Stimulated activated CD4-positive, alpha-beta T cell treated with anti-CD3 and anti-CD28 coated beads, Interleukin-15, amount 100 ng/mL, for 1 hour (primary cell): ENCODE results near the gene FLNB.

Experiments
- DNase-seq, 2 donors: peaks; one replicate each; pipeline ENCODE4 v3.0.0-alpha.2; 2020; ENCODE audit warnings: low read depth in 1 of 2, low spot score in 1 of 2

FLNB gene

DNA sequence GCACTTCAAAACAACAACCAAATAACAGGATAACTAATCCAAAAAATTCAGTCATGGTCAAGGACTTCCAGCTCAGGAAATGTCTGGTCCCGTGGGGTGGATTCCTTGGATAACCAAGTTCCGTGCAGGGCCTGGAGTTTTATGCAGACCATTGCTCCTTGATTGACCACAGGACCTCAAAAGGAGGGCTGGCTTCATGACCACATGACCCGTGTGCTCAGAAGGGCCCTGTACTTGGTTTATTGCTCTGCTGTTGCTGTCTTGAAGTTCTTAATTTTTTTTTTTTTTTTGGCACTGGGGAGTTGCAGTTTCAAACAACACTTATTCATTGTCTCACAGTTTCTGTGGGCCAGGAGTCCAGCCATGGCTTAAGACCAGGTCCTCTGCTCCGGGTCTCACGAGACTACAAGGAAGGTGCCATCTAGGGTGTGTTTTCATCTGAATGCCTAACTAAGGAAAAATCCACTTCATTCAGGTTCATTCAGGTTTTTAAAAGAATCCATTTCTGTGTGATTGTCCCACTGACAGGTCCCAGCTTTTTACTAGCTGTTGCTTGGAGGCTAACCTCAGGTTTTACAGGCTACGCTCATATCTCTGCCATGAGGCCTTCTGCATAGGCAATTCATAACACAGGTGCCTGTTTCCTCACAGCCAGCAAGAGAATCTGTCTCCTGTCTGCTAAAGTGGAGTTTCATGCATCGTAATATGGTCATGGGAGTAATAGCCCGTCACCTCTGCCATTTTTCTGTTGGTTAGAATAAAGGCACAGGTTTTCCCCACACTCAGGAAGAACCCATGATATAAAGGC is 65.3 kb downstream of the FLNB start:
- DNase-seq, result no peak

DNA sequence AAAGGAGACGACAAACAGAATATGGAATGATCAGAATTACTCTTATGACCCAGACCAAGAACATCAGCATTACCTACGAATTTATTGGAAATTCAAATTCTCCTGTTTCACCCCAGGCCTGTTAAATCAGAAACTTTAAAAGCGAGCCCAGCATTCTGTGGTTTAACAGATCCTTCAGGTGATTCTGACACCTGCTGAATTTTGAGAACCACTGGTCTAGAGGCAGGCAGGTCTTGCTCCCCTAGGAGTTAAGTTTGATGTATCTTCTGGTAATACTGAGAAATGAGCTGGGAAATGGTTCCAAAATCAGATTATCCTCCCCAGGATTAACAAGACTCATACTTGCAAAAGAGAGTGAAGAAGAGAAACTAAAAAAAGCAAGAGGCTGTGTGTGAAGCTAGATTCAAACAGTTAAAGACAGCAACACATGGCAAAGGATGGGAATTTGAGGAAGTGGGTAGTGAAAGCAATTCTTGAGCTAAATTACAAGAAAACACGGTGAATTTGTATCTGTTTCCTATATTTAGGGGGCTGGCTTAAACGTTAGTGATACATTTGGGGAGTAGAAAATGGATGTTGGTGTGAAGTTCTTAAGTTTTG is 66.0 kb downstream of the FLNB start:
- no peak for DNase-seq

DNA sequence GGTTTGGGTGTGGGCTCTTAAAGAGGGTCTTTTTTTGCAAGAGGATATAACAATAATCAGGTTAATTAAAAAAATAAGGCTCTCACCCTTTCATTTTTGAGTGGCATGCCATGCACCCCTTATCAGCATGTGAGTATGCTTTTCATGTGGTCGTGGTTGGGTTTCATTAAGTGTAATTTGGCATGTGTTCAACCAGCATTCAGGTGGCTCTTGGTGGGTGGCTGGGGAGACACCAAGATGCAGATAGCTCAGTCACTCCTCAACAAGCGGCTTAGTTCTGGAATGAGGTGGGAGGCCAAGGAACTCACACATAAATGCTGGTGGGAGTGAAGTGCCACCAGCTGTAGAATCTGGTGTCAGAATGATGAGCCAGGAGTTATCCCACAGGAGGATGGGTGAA is 66.8 kb downstream of the FLNB start:
- peak in 1 of 2 donors; percentile 2 for DNase-seq

DNA sequence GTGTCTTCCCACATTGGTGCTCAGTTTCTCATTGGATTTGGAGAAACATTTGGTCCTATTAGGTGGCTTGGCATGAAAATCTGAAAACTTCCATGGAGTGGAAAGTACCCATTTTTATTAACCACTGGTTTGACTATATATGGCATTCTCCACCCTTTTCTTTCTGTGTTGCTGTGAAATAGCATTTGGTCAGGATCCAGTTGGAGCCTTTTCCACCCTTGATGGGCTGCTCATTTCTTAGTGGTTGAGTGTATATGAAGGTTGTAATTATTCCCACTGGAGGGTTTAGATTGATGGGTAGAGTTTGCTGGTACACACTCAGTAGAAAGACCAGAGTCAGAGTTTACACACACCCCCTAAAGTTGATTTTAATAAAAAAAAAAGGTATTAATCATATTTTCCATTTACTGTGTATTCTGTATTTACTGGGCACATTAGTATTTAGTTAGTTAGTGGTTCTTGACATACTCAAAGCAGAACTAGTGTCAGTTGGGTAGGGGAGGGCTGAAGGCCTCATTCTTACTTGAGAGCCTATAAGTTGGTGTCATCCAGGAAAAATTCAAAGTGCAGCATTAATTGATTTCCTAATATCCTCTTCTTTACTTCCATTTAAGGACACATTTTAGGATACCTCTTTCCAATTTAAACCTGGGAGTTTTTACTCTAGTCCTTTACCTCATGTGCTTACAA is 69.5 kb downstream of the FLNB start:
- no peak for DNase-seq

DNA sequence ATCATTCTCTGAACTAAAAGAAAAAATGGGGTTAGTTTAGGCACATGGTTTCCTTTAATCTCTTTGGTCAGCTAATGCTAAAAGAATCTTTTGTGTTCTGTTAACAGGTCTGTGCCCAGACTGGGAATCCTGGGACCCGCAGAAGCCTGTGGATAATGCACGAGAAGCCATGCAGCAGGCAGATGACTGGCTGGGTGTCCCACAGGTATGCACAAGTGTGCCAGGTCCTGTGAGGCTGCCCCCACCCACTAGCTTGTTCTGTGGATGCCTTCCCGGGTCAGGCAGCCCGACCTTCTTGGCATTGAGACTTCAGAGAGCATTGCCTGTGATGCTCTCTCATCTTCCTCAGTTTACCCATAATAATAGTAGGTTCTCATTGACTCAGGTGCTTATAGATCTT is 70.4 kb downstream of the FLNB start:
- DNase-seq, result no peak

- no peak for DNase-seq
These were observed 71.6 kb downstream of the FLNB start for GRCh38 chr3:58079773-58080172.

GRCh38 chr3:58082047-58082446 is 73.8 kb downstream of the FLNB start:
- DNase-seq, result no peak

DNA sequence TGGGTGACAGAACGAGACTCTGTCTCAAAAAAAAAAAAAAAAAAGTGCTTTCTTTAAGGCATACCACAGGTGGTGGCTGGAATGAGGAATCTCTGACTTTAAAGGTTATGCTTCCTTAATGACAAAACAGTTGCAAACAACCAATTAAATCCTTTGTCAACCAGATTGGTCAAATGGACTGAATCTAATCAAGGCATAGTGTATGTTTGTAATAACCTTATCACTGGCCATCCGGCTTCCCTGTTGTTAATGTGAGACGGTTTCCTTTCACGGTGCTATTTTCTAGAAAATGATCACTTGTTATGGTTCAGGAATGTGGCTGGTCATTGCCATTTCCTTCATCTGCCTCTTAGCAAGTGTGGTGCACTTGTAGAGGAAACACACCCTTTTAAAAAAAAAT is 75.9 kb downstream of the FLNB start:
- DNase-seq, result no peak

DNA sequence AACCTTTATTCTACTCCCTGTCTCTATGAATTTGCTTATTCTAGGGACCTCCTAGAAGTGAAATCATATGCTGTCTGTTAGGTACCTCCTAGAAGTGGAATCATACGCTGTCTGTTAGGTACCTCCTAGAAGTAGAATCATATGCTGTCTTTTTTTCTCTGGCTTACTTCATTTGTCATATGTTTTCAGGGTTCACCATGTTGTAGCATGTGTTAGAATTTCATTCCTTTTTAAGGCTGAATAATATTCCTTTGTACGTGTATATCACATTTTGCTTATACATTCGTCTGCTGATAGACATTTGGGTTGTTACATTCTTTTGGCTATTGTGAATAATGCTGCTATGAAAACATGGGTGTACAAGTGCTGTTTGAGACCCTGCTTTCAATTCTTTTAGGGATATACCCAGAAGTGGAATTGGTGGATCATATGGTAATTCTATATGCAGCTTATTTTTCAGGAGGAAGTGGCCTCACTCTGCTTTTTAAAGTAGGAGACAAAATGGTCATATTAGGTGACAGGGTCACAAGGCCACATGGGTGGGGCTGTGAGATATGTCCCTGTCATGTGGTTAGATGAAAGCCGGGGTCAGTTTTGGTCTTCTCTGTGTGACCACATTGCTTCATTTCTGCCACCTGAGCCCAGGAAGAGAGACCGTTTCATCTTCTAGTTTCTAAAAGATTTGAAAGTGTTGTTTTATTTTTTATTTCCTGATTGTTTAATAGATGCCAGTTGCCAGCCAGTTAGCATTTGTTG is 76.7 kb downstream of the FLNB start:
- DNase-seq, result no peak

DNA sequence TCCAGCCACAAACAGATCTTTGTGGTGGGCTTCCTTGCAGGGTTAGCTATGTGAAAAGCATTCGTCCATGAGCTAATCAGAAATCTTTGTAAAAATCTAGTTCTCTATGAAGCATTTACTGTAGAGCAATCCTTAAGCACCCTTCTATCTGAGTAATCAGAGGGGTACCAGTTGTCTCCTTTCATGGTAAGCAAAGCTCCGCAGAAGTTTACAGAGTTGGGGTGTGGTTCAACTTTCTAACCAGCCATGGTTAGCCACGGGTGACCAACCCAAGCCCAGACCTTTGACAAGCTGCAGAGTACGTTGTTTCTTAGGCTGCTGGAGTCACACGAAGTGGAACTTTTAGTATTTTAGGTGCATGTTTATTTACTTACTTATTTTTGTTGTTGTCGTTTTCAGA is 77.4 kb downstream of the FLNB start:
- DNase-seq, result no peak

GRCh38 chr3:58088501-58088900 is 80.3 kb downstream of the FLNB start:
- no peak for DNase-seq

DNA sequence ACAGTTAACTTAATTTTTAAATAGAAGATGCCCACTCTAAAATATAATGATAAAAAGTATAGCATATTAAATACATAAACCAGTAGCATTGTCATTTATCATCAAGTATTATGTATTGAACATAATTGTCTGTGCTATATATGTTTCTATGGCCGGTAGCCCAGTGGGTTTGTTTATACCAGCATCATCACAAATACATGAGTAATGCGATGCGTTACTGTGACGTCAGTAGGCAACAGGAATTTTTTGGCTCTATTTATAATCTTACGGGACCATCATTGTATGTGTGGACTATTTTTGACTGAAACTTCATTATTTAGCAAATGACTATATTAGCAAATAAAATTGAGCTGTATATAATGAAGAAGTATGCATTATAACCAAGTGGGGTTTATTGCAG is 82.1 kb downstream of the FLNB start:
- no peak for DNase-seq

DNA sequence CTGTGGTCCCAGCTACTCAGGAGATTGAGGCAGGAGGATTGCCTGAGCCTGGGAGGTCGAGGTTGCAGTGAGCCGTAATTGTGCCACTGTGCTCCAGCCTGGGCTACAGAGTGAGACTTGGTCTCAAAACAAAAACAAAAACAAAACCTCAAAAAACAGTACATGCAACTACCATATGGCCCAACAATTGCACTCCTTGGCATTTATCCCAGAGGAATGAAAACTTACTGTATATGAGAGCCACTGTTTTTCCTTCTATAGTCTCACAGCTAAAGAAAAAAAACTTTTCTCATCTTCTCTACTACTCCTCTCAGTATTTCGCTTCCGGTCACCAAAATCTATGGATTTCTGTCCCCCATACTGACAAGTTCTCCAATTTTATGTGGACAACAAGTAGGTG is 84.3 kb downstream of the FLNB start:
- no peak for DNase-seq

GRCh38 chr3:58093574-58094195 is 85.5 kb downstream of the FLNB start:
- no peak for DNase-seq

DNA sequence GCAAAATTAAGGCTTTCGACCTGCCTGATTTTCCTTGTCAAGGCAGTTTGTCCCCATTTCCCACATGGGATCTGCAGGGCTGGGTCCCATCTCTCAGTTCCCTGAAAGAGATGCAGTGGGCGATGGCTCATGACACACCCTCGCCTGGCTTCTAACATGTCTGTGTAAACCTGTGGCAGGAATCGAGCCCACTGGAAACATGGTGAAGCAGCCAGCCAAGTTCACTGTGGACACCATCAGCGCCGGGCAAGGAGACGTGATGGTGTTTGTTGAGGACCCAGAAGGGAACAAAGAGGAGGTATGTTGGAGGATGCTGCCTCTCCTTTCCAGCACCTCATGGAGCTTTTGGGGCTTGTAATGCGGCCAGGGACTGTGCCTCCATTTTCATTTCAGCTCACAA is 86.4 kb downstream of the FLNB start:
- no peak for DNase-seq

- no peak for DNase-seq
These were observed 87.4 kb downstream of the FLNB start for GRCh38 chr3:58095603-58096138.

DNA sequence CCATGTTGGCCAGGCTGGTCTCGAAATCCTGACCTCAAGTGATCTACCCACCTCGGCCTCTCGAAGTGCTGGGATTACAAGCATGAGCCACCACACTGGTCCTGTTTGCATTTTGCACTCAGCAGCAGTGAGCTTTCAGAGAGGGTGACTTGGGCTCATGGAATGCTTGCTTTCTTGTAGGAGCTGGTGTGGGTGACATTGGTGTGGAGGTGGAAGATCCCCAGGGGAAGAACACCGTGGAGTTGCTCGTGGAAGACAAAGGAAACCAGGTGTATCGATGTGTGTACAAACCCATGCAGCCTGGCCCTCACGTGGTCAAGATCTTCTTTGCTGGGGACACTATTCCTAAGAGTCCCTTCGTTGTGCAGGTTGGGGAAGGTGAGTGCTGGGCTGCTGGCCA is 90.3 kb downstream of the FLNB start:
- no peak for DNase-seq

GRCh38 chr3:58099865-58100264 is 91.6 kb downstream of the FLNB start:
- no peak for DNase-seq

DNA sequence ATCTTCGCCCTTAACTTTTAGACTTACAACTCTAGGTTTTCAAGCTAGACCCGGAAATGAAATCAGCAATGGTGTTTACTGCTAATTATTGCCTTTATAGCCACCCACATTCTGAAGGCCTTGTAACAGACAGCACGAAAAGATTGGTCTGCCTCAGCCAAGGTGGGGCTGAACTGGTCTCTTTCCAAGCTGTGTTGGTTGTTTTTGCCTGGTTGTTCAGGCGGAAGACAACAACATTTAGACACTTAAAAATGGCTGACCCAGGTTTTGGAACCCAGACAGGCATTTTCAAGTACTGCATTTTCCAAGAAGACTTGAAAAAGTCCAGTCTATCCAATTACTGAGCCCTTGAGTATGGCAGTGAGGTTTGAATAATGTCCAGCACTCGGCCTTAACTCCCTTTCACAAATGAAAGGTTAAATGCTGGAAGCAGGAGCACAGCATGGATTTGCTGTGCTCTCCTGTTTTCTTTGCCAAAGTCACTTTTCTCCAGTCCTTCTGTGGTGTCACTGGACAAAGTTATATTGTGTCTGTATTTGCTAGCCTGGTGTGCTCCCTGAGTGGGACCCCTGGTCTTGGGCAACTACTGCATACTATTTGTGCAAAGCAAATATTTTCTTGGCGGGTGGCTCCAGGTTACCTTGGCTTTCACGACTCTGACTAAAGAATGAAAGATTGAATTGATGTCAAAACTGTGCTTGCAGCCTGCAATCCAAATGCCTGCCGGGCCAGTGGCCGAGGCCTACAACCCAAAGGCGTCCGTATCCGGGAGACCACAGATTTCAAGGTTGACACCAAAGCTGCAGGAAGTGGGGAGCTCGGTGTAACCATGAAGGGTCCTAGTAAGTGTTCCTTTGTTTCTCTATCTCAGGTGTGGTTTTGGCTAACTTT is 93.5 kb downstream of the FLNB start:
- no peak for DNase-seq

GRCh38 chr3:58102390-58102750 is 94.1 kb downstream of the FLNB start:
- no peak for DNase-seq
